K562 (cell line): ENCODE results near the gene ANKRD34A. TPM values are rescaled to one million over a fixed set of nuclear protein-coding genes. Genes with fewer than 3 reads are reported as not detected.

Source experiments
- BRCA1 ChIP-seq, 2 experiments: fragments of 450-650 bp in 1 of 2; sonication (generic) in 1 of 2; formaldehyde crosslinking in 1 of 2; IDR thresholded peaks; 2 replicates each; pipeline versions ENCODE4 v1.5.0 to v1.6.1; 2017 to 2020; ENCODE audit warnings: mild to moderate bottlenecking in 1 of 2, missing genetic modification reagents in 1 of 2
- CREB1 ChIP-seq, 2 experiments: sonication (generic) in 1 of 2; formaldehyde crosslinking in 1 of 2; IDR thresholded peaks; 2 replicates each; pipeline versions ENCODE4 v1.6.1 to v1.8.0; 2012 to 2022; ENCODE audit warnings: inconsistent platforms in 1 of 2, mild to moderate bottlenecking in 1 of 2, missing genetic modification reagents in 1 of 2, moderate library complexity in 1 of 2
- ESRRA ChIP-seq: fragments of 450-650 bp; IDR thresholded peaks from 2 replicates; pipeline ENCODE4 v1.6.1; 2014; ENCODE audit warnings: low read depth, mild to moderate bottlenecking, moderate library complexity, borderline replicate concordance
- FOXP1 ChIP-seq: sonication (generic); formaldehyde crosslinking; IDR thresholded peaks from 2 replicates; pipeline ENCODE4 v1.8.0; 2022; ENCODE audit warnings: mild to moderate bottlenecking, missing genetic modification reagents
- GABPB1 ChIP-seq: sonication (generic); formaldehyde crosslinking; IDR thresholded peaks from 2 replicates; pipeline ENCODE4 v1.8.0; 2022; ENCODE audit warnings: mild to moderate bottlenecking, missing genetic modification reagents
- KDM5B ChIP-seq: fragments of 200-600 bp; sonication (generic); IDR thresholded peaks from 2 replicates; pipeline ENCODE4 v1.6.1; 2012; ENCODE audit warnings: low read depth, mild to moderate bottlenecking, moderate library complexity, low read length, control low read depth, inconsistent platforms; ENCODE audit not compliant: insufficient replicate concordance
- MYC ChIP-seq, 2 experiments: fragments of 250-450 bp in 1 of 2; sonication (Bioruptor Pico) in 1 of 2; IDR thresholded peaks; 2 replicates each; pipeline versions ENCODE4 v1.5.1 to v1.6.1; 2012 to 2021; ENCODE audit warnings: low read depth in 2 of 2, borderline replicate concordance in 1 of 2, improper control_type of control experiment in 1 of 2, low read length in 1 of 2, mild to moderate bottlenecking in 1 of 2, moderate library complexity in 1 of 2
- POLR2AphosphoS5 ChIP-seq: IDR thresholded peaks from 2 replicates; pipeline ENCODE4 v1.6.1; 2011; ENCODE audit warnings: mild to moderate bottlenecking, low read depth, low read length, moderate library complexity; ENCODE audit not compliant: control insufficient read depth, insufficient read depth
- SMAD2 ChIP-seq: fragments of 150-350 bp; IDR thresholded peaks from 2 replicates; pipeline ENCODE4 v1.6.1; 2014; ENCODE audit warnings: low read depth, mild to moderate bottlenecking, low read length
- ZFX ChIP-seq: sonication (generic); formaldehyde crosslinking; IDR thresholded peaks from 2 replicates; pipeline ENCODE4 v1.8.0; 2022; ENCODE audit warnings: mild to moderate bottlenecking, missing genetic modification reagents, moderate library complexity
- ZNF12 ChIP-seq: sonication (generic); formaldehyde crosslinking; IDR thresholded peaks from 2 replicates; pipeline ENCODE4 v1.4.0; 2020; ENCODE audit warnings: mild to moderate bottlenecking, missing genetic modification reagents
- ZNF3 ChIP-seq: fragments of 250-450 bp; sonication (Bioruptor Pico); IDR thresholded peaks from 2 replicates; pipeline ENCODE4 v1.5.0; 2021; ENCODE audit warnings: mild to moderate bottlenecking, moderate library complexity
- polyA plus RNA-seq, 8 experiments: library from polyadenylated mRNA; depleted of rRNA in 4 of 8; stranded (reverse) in 5 of 8; unstranded in 3 of 8; fragments of >200 nt; fragmentation: Nextera tagmentation in 2 of 8; fragmentation: Illumina TruSeq in 1 of 8; extraction: Ambion mirVana in 2 of 8; extraction: Trizol in 1 of 8; gene quantifications; 2 replicates each; pipeline versions ENCODE4 v1.2.1 to v1.2.3, GENCODE V29; 2011 to 2014; ENCODE audit warnings: inconsistent platforms in 1 of 8, missing spikeins in 1 of 8
- total RNA-seq, 7 experiments: library from RNA; depleted of rRNA in 6 of 7; stranded (reverse); fragments of >200 nt in 6 of 7; fragmentation: Illumina TruSeq in 2 of 7; extraction: Trizol in 2 of 7; gene quantifications; 2 replicates each; pipeline versions ENCODE4 v1.2.1 to v1.2.3, GENCODE V29; 2011 to 2021; ENCODE audit warnings: low replicate concordance in 1 of 7
- TF ChIP-seq, protein P1 (sequence below): fragments of 450-650 bp; formaldehyde crosslinking; conservative IDR thresholded peaks from 2 replicates; pipeline ENCODE4 v1.4.0; 2022; ENCODE audit warnings: mild to moderate bottlenecking, missing genetic modification characterization

Gene ANKRD34A
- total and polyA plus RNA-seq, 9 of the 15 experiments (the other 6 are each of a cell fraction or from before 2014, with no cell fraction given): 0.06 to 1.6 (median 0.43) TPM

DNA sequence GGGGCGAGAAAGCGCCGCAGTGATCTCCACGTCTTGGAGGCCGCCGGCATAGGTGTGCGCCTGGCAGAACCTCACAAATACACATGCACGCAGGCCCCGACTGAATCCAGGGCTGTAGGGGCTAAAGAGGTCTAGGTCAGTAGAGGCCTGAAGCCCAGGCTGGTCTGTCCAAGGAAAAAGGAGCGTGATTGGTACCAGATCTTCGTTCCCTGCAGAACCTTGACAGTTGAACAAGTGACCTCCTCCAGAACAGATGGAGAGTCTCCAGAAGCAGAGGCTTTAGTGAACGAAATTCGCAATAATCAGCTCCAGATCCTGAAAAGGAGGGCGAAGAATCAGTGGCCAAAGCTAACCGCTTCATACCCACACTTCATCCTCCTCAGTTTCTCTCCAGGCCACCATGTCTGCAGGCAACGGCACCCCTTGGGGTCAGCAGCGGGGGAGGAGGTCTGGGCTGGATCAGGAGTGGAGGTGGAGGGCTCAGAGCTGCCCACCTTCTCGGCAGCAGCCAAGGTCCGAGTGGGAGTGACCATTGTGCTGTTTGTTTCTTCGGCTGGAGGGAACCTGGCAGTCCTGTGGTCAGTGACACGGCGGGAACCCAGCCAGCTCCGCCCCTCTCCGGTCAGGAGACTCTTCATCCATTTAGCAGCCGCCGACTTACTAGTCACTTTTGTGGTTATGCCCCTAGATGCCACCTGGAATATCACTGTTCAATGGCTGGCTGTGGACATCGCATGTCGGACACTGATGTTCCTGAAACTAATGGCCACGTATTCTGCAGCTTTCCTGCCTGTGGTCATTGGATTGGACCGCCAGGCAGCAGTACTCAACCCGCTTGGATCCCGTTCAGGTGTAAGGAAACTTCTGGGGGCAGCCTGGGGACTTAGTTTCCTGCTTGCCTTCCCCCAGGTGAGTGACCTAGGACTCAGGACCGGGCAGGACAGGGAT is 45.1 kb downstream of the ANKRD34A start (continued):
- TF ChIP-seq CREB1 (IDR thresholded peaks at IDR 0.05): peak; percentile 59; the same call in 1 of the 2 replicates
- TF ChIP-seq CREB1 (CRISPR knock-in tag; IDR thresholded peaks at IDR 0.05): peak; percentile 2; the same call in 1 of the 2 replicates
- peak; percentile 43; the same call in 1 of the 2 replicates for TF ChIP-seq GABPB1 (CRISPR knock-in tag)
- TF ChIP-seq SMAD2: no peak
- peak; percentile 89; the same call in 1 of the 2 replicates for TF ChIP-seq ZNF12 (CRISPR knock-in tag)
- no peak for TF ChIP-seq BRCA1 (IDR thresholded peaks at IDR 0.05)
- TF ChIP-seq BRCA1 (CRISPR knock-in tag; IDR thresholded peaks at IDR 0.05): 0 out of 2 replicates have a peak, but pooled peaks have one; percentile 76
- TF ChIP-seq ESRRA: peak; percentile 59; the same call in 1 of the 2 replicates
- TF ChIP-seq MYC (IDR thresholded peaks at IDR 0.05; ENCODE audit: low read depth, low read length): 0 out of 2 replicates have a peak, but pooled peaks have one; percentile 5
- no peak for TF ChIP-seq MYC (CRISPR knock-in tag; IDR thresholded peaks at IDR 0.05; ENCODE audit: borderline replicate concordance, low read depth)
- TF ChIP-seq FOXP1 (CRISPR knock-in tag): 0 out of 2 replicates have a peak, but pooled peaks have one; percentile 18
- TF ChIP-seq, protein P1, sequence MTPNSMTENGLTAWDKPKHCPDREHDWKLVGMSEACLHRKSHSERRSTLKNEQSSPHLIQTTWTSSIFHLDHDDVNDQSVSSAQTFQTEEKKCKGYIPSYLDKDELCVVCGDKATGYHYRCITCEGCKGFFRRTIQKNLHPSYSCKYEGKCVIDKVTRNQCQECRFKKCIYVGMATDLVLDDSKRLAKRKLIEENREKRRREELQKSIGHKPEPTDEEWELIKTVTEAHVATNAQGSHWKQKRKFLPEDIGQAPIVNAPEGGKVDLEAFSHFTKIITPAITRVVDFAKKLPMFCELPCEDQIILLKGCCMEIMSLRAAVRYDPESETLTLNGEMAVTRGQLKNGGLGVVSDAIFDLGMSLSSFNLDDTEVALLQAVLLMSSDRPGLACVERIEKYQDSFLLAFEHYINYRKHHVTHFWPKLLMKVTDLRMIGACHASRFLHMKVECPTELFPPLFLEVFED: peak; percentile 55; the same call in 1 of the 2 replicates
- peak; percentile 59; the same call in 1 of the 2 replicates for TF ChIP-seq ZFX (CRISPR knock-in tag)
- peak; percentile 21; the same call in 1 of the 2 replicates for TF ChIP-seq POLR2AphosphoS5
- TF ChIP-seq KDM5B: peak; percentile 35
- TF ChIP-seq ZNF3 (CRISPR knock-in tag): no peak
- TF ChIP-seq, all 486 proteins: peak for 51
